ENCODE data around the gene SLC2A11. TPM values are rescaled to one million over a fixed set of nuclear protein-coding genes. Genes with fewer than 3 reads are reported as not detected.

SLC2A11 gene, protein sequence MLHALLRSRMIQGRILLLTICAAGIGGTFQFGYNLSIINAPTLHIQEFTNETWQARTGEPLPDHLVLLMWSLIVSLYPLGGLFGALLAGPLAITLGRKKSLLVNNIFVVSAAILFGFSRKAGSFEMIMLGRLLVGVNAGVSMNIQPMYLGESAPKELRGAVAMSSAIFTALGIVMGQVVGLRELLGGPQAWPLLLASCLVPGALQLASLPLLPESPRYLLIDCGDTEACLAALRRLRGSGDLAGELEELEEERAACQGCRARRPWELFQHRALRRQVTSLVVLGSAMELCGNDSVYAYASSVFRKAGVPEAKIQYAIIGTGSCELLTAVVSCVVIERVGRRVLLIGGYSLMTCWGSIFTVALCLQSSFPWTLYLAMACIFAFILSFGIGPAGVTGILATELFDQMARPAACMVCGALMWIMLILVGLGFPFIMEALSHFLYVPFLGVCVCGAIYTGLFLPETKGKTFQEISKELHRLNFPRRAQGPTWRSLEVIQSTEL
- total RNA-seq (2014; rRNA removed; shearing (Covaris generic); ENCODE audit: low replicate concordance) = 30.3 and 45.6 TPM in 2 replicates

DNA sequence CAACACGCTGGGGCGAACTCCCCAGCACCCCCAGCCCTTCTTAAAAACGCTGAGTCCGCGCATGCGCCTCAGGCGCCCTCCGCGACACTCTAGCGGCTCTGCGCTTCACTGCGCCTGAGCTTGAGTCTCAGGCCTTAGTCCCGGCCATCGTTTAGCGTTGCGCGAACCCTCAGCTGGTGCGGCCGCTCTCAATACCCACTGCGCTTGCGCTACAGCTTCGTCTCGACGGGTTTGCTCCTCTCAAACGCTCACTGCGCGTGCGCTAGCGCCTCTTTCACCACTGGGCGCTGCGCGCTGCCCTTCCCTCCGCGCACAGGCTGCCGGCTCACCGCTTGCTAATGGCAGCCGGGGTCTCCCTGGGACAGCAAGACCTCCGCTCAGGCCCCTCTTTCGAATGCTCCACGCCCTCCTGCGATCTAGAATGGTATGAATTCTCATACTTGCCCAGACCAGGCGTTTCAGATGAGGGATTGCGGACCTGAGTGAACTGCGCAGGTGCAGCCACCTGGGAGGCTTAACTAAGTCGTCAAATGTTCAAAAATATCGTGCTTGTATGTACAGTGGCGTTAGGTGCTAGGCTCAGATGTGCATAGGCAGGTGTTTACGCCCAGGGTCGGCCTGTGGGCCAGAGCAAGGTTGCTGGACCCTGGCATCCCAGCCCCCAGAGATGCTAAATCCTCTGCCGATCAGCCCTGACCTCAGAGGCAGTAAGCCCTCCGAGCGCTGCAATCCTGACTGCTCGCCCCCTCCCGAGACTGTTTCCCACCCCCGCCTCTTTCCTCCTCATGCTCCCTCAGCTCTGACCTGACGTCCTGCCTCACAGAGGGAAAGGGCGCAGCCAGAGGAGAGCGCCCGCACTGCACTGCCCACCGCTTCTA lies at the start of gene SLC2A11:
Gene SLC2A11, plus strand, starts transcription at position 270 of the 878 bp plus-strand sequence. Its CDS starts 125 bp downstream, at position 395.
- no peaks in the 10 kb centered on the region for H3K27me3 ChIP-seq (ENCODE audit: low read length)

DNA sequence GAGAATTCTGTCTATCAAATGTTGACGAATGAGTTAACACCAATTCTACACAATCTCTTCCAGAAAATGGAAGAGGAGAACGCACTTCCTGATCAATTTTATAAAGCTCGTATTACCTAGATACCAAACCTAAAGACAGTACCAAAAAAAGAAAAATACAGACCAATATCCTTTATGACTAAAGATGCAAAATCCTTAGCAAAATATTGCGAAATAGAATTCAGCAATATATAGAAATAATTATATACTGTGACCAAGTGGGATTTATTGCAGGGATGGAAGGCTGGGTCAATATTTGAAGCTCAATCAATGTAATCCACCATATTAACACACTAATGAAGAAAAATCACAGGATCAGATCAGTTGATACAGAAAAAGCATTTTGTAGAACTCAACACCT lies 45.3 kb upstream of the SLC2A11 start:
- H3K4me3 ChIP-seq (ENCODE audit: low read length) = no peak overlapping the region
- H3K27ac ChIP-seq (ENCODE audit: low read length) = no peak overlapping the region
- peaks cover 41% of the 10 kb centered on the region for H3K36me3 ChIP-seq (ENCODE audit: insufficient read depth, low read length)

More for the DNA sequence above, at the start of gene SLC2A11:
- Histone ChIP-seq H3K27ac (ENCODE audit: low read length) (peak within 1 kb of the TSS; percentile 91), H3K36me3 (ENCODE audit: insufficient read depth, low read length) (no peaks in the 10 kb centered on the region), H3K9ac (ENCODE audit: low read length) (peak within 1 kb of the TSS; percentile 97), H2AFZ (ENCODE audit: low read length) (peak within 1 kb of the TSS; percentile 86; the same call in 1 of the 2 replicates), H3K4me3 (ENCODE audit: low read length) (peak within 1 kb of the TSS; percentile 85), H3K4me1 (ENCODE audit: low read length) (peaks cover 17% of the 10 kb centered on the region), H3K9me2 (replicated peaks; ENCODE audit: insufficient read depth, low read length) (no peaks in the 10 kb centered on the region), H4K20me1 (ENCODE audit: insufficient read depth, low read depth, low read length) (no peaks in the 10 kb centered on the region), H3K4me2 (ENCODE audit: low read depth, low read length, poor library complexity, severe bottlenecking) (peak within 1 kb of the TSS; percentile 95), H3K79me2 (ENCODE audit: low read length) (peaks cover 12% of the 10 kb centered on the region), H3K9me3 (ENCODE audit: low read length) (no peaks in the 10 kb centered on the region)
- DNase-seq = peak; percentile 99

DNA sequence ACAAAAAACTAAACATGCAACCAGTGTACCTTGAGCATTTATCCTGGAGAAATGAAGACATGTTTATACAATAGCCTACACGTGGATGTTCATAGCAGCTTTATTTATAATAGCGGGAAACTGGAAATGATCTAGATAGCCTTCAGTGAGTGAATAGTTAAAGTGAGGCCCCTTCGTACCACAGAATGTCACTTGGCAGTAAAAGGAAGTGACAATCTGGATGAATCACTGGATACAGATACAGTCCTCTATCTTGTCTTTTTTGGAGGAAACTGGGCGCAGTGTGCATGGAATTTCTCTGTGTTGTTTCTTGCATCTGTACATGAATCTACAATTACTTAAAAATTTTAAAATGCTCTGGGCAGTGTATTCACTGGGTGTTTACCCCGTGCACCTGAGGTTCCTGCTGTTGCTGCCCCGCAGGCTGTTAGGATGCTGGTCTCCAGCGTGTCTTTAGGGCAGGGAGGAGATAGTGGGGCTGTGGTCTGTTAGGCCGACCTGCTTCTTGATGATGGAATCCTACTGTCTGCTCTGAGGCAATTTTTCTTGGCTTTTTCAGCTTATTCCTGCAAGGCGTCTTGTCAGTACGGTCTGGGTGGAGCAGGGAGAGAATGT lies 42.0 kb upstream of the SLC2A11 start:
- H3K4me2 ChIP-seq (ENCODE audit: low read depth, low read length, poor library complexity, severe bottlenecking) = no peak overlapping the region
- no peaks in the 10 kb centered on the region for H3K9me2 ChIP-seq (replicated peaks; ENCODE audit: insufficient read depth, low read length)
- peaks cover 60% of the 10 kb centered on the region for H3K36me3 ChIP-seq (ENCODE audit: insufficient read depth, low read length)
- H2AFZ ChIP-seq (ENCODE audit: low read length) = no peak overlapping the region
- H3K4me3 ChIP-seq (ENCODE audit: low read length) = no peak overlapping the region
- H4K20me1 ChIP-seq (ENCODE audit: insufficient read depth, low read depth, low read length) = no peaks in the 10 kb centered on the region
- no peak for DNase-seq
- H3K4me1 ChIP-seq (ENCODE audit: low read length) = peaks cover 47% of the 10 kb centered on the region
- H3K27ac ChIP-seq (ENCODE audit: low read length) = no peak overlapping the region
- H3K9ac ChIP-seq (ENCODE audit: low read length) = no peak overlapping the region
- H3K79me2 ChIP-seq (ENCODE audit: low read length) = peaks cover 56% of the 10 kb centered on the region
- no peaks in the 10 kb centered on the region for H3K9me3 ChIP-seq (ENCODE audit: low read length)
- no peaks in the 10 kb centered on the region for H3K27me3 ChIP-seq (ENCODE audit: low read length)

More for the DNA sequence above, 45.3 kb upstream of the SLC2A11 start:
- H3K9ac ChIP-seq (ENCODE audit: low read length) = no peak overlapping the region
- peaks cover 16% of the 10 kb centered on the region for H3K4me1 ChIP-seq (ENCODE audit: low read length)
- no peaks in the 10 kb centered on the region for H4K20me1 ChIP-seq (ENCODE audit: insufficient read depth, low read depth, low read length)
- H3K4me2 ChIP-seq (ENCODE audit: low read depth, low read length, poor library complexity, severe bottlenecking) = no peak overlapping the region
- H2AFZ ChIP-seq (ENCODE audit: low read length) = no peak overlapping the region
- H3K9me2 ChIP-seq (replicated peaks; ENCODE audit: insufficient read depth, low read length) = no peaks in the 10 kb centered on the region
- peaks cover 44% of the 10 kb centered on the region for H3K79me2 ChIP-seq (ENCODE audit: low read length)
- H3K27me3 ChIP-seq (ENCODE audit: low read length) = no peaks in the 10 kb centered on the region
- no peaks in the 10 kb centered on the region for H3K9me3 ChIP-seq (ENCODE audit: low read length)
- no peak for DNase-seq

DNA sequence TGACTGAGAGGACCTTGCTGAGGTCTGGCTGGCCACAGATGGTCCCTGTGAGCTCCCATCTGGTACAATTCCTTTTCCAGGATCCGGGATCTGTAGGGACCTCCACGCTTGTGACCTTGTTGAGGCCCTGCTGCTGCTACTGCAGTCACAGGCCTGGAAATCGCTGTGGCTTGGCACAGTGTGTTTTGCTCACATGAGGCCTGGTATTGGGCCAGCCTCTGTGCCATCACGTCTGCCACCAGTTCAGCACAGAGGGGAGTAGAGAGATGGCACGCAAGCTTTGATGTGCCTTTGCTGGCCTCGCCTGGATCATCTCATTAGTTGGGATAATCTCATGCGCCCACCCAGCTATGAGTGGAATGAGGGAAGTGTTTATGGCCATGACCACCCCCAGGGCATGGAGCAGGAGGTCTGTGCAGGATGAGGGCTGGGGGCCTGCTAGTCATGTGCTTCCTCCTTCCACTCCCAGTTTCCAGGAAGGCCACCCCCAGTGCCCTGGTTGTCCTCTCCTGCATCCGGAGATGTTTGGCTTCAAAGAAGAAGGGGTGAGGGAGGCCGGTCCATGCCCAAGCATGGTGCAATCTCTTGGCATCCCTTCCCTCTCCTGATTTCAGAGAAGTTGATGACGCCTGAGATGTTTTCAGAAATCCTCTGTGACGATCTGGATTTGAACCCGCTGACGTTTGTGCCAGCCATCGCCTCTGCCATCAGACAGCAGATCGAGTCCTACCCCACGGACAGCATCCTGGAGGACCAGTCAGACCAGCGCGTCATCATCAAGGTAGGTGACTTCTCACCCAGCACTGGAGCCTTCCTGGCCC lies 41.3 kb upstream of the SLC2A11 start:
- Histone ChIP-seq H3K4me1 (ENCODE audit: low read length) (peaks cover 53% of the 10 kb centered on the region), H3K36me3 (ENCODE audit: insufficient read depth, low read length) (peaks cover 56% of the 10 kb centered on the region), H3K27ac (ENCODE audit: low read length) (no peak overlapping the region), H3K4me2 (ENCODE audit: low read depth, low read length, poor library complexity, severe bottlenecking) (no peak overlapping the region), H3K9ac (ENCODE audit: low read length) (no peak overlapping the region), H3K4me3 (ENCODE audit: low read length) (no peak overlapping the region), H3K27me3 (ENCODE audit: low read length) (no peaks in the 10 kb centered on the region), H2AFZ (ENCODE audit: low read length) (no peak overlapping the region), H3K9me3 (ENCODE audit: low read length) (no peaks in the 10 kb centered on the region), H3K9me2 (replicated peaks; ENCODE audit: insufficient read depth, low read length) (no peaks in the 10 kb centered on the region), H3K79me2 (ENCODE audit: low read length) (peaks cover 60% of the 10 kb centered on the region), H4K20me1 (ENCODE audit: insufficient read depth, low read depth, low read length) (no peaks in the 10 kb centered on the region)
- no peak for DNase-seq

DNA sequence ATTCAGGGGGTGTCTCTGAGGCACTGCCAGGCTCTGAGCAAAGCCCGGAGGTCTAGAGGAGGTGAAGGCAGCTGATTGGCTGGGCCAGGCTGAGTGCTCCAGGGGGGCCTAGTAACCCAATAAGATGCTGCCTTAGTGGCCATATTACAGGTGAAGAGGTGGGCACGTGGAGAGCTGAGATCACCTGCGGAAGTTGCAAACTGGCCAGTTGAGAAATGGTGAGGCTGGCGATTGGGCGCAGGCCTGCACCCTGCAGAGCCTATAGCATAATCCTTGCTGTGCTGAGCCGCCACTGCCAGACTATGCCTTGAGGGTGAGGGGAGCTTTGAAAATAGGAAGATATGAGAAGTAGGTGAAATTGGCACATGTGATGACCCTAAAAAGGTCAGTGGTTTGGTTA lies 40.5 kb upstream of the SLC2A11 start:
- Histone ChIP-seq H3K4me3 (ENCODE audit: low read length) (no peak overlapping the region), H3K9me3 (ENCODE audit: low read length) (no peaks in the 10 kb centered on the region), H3K9ac (ENCODE audit: low read length) (no peak overlapping the region), H2AFZ (ENCODE audit: low read length) (no peak overlapping the region), H3K9me2 (replicated peaks; ENCODE audit: insufficient read depth, low read length) (no peaks in the 10 kb centered on the region), H3K79me2 (ENCODE audit: low read length) (peaks cover 55% of the 10 kb centered on the region), H3K36me3 (ENCODE audit: insufficient read depth, low read length) (peaks cover 50% of the 10 kb centered on the region), H3K27me3 (ENCODE audit: low read length) (no peaks in the 10 kb centered on the region), H3K4me2 (ENCODE audit: low read depth, low read length, poor library complexity, severe bottlenecking) (no peak overlapping the region), H3K4me1 (ENCODE audit: low read length) (peaks cover 53% of the 10 kb centered on the region), H3K27ac (ENCODE audit: low read length) (no peak overlapping the region), H4K20me1 (ENCODE audit: insufficient read depth, low read depth, low read length) (0 out of 2 replicates have a peak, but pooled peaks cover under 1% of the 10 kb centered on the region)
- no peak for DNase-seq

DNA sequence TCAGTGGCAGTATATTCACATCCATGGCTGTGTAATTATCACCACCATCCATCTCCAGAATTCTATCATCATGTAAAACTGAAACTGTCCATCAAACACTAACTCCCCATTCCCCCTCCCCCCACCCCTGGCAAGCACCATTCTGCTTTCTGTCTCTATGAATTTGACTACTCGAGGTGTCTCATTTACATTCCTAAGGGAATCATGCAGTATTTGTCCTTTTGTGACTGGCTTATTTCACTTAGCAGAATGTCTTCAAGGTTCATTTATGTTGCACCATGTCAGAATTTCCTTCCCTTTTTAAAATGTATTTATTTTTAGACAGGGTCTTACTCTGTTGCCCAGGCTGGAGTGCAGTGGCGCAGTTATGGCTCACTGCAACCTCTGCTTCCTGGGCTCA lies 39.1 kb upstream of the SLC2A11 start:
- no peaks in the 10 kb centered on the region for H3K9me2 ChIP-seq (replicated peaks; ENCODE audit: insufficient read depth, low read length)
- no peak overlapping the region for H3K9ac ChIP-seq (ENCODE audit: low read length)
- peak; percentile 76 for DNase-seq
- no peak overlapping the region for H3K4me3 ChIP-seq (ENCODE audit: low read length)
- H3K4me2 ChIP-seq (ENCODE audit: low read depth, low read length, poor library complexity, severe bottlenecking) = peak overlapping the region; percentile 14
- H3K27ac ChIP-seq (ENCODE audit: low read length) = peak overlapping the region; percentile 69
- H3K27me3 ChIP-seq (ENCODE audit: low read length) = no peaks in the 10 kb centered on the region
- H3K4me1 ChIP-seq (ENCODE audit: low read length) = peaks cover 63% of the 10 kb centered on the region
- peaks cover 53% of the 10 kb centered on the region for H3K36me3 ChIP-seq (ENCODE audit: insufficient read depth, low read length)
- H3K79me2 ChIP-seq (ENCODE audit: low read length) = peaks cover 53% of the 10 kb centered on the region
- no peaks in the 10 kb centered on the region for H3K9me3 ChIP-seq (ENCODE audit: low read length)
- 0 out of 2 replicates have a peak, but pooled peaks cover 6% of the 10 kb centered on the region for H4K20me1 ChIP-seq (ENCODE audit: insufficient read depth, low read depth, low read length)
- no peak overlapping the region for H2AFZ ChIP-seq (ENCODE audit: low read length)

DNA sequence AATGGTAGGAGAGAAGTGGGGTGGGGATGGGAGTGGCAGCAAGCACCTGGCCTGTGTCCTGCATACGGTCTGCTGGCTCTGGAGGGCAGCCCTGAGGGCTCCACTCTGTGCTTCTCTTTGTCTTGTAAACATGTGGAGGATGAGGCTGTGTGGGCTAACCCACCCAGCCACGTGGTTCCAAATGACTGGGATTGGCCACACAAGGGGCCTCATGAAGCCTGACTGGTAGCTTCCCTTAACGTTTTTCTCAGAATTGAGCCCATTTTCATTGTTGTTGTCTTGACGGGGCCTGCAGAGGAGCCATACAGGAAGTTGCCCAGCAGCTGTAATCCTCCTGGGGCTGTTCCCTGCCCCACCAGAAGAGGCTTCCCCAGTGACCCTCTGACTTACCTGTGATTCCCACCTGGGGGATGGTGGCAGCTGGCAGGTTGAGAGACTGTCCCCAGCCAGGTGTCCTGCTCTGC lies 36.9 kb upstream of the SLC2A11 start:
- H2AFZ ChIP-seq (ENCODE audit: low read length) = no peak overlapping the region
- peaks cover 63% of the 10 kb centered on the region for H3K36me3 ChIP-seq (ENCODE audit: insufficient read depth, low read length)
- H3K27me3 ChIP-seq (ENCODE audit: low read length) = no peaks in the 10 kb centered on the region
- no peaks in the 10 kb centered on the region for H3K9me2 ChIP-seq (replicated peaks; ENCODE audit: insufficient read depth, low read length)
- DNase-seq = no peak
- H3K27ac ChIP-seq (ENCODE audit: low read length) = peak overlapping the region; percentile 55
- H3K4me3 ChIP-seq (ENCODE audit: low read length) = no peak overlapping the region
- H3K79me2 ChIP-seq (ENCODE audit: low read length) = peaks cover 51% of the 10 kb centered on the region
- H3K9ac ChIP-seq (ENCODE audit: low read length) = no peak overlapping the region
- peaks cover 85% of the 10 kb centered on the region for H3K4me1 ChIP-seq (ENCODE audit: low read length)
- H3K4me2 ChIP-seq (ENCODE audit: low read depth, low read length, poor library complexity, severe bottlenecking) = no peak overlapping the region
- H3K9me3 ChIP-seq (ENCODE audit: low read length) = no peaks in the 10 kb centered on the region
- H4K20me1 ChIP-seq (ENCODE audit: insufficient read depth, low read depth, low read length) = 0 out of 2 replicates have a peak, but pooled peaks cover 6% of the 10 kb centered on the region

Measured in Karpas-422 (cell line).